Mesendoderm (in vitro differentiated cells): ENCODE measurements around the gene IMMT.

ENCODE experiments used
- DNase-seq: peaks from one replicate; pipeline ENCODE4 v3.0.0; 2013
- H2AK5ac ChIP-seq: 2 replicates; pipeline ENCODE4 v1.6.1; 2013; ENCODE audit warnings: low read length, inconsistent platforms
- H2BK120ac ChIP-seq: 2 replicates; pipeline ENCODE4 v1.6.1; 2013; ENCODE audit warnings: low read depth, mild to moderate bottlenecking, low read length, moderate library complexity, mixed read lengths
- H2BK15ac ChIP-seq: replicated peaks from 2 replicates; pipeline ENCODE4 v1.6.1; 2013; ENCODE audit warnings: low read depth, mild to moderate bottlenecking, moderate library complexity
- H2BK5ac ChIP-seq: 2 replicates; pipeline ENCODE4 v1.6.1; 2013; ENCODE audit warnings: low read length, inconsistent platforms
- H3K18ac ChIP-seq: 2 replicates; pipeline ENCODE4 v1.6.1; 2013; ENCODE audit warnings: mild to moderate bottlenecking, low read length, mixed read lengths
- H3K23ac ChIP-seq: one replicate; pipeline ENCODE4 v1.6.1; 2013; ENCODE audit warnings: low read length
- H3K27ac ChIP-seq: 2 replicates; pipeline ENCODE4 v1.5.1; 2013; ENCODE audit warnings: low read depth, mild to moderate bottlenecking, inconsistent platforms, low read length, moderate library complexity
- H3K27me3 ChIP-seq: 2 replicates; pipeline ENCODE4 v1.6.1; 2013; ENCODE audit warnings: low read length, control low read depth, mild to moderate bottlenecking, inconsistent platforms; ENCODE audit not compliant: insufficient read depth, poor library complexity
- H3K36me3 ChIP-seq: 2 replicates; pipeline ENCODE4 v1.6.1; 2013; ENCODE audit warnings: low read length, inconsistent platforms; ENCODE audit not compliant: control insufficient read depth, insufficient read depth
- H3K4ac ChIP-seq: one replicate; pipeline ENCODE4 v1.6.1; 2013; ENCODE audit warnings: low read depth, mild to moderate bottlenecking, low read length, moderate library complexity
- H3K4me1 ChIP-seq: 2 replicates; pipeline ENCODE4 v1.6.1; 2013; ENCODE audit warnings: low read depth, low read length, inconsistent platforms; ENCODE audit not compliant: control insufficient read depth
- H3K4me2 ChIP-seq: 2 replicates; pipeline ENCODE4 v1.6.1; 2013; ENCODE audit warnings: low read length
- H3K4me3 ChIP-seq: 2 replicates; pipeline ENCODE4 v1.5.1; 2013; ENCODE audit warnings: mild to moderate bottlenecking, low read length
- H3K56ac ChIP-seq: one replicate; pipeline ENCODE4 v1.6.1; 2013; ENCODE audit warnings: low read length
- H3K79me1 ChIP-seq: 2 replicates; pipeline ENCODE4 v1.6.1; 2013; ENCODE audit warnings: low read length, inconsistent platforms
- H3K79me2 ChIP-seq: 2 replicates; pipeline ENCODE4 v1.6.1; 2013; ENCODE audit warnings: mild to moderate bottlenecking, low read length; ENCODE audit not compliant: control insufficient read depth, insufficient read depth
- H3K9ac ChIP-seq: 2 replicates; pipeline ENCODE4 v1.6.1; 2013; ENCODE audit warnings: low read length, inconsistent platforms
- H4K5ac ChIP-seq: one replicate; pipeline ENCODE4 v1.6.1; 2013; ENCODE audit warnings: low read length
- H4K8ac ChIP-seq: one replicate; pipeline ENCODE4 v1.6.1; 2013; ENCODE audit warnings: low read depth, mild to moderate bottlenecking, control low read depth, low read length, moderate library complexity
- WGBS: extraction: QIAGEN DNeasy Blood & Tissue Kit; methylation state at CpG from one replicate; pipeline ENCODE4 v1.1.7; 2013; ENCODE audit warnings: low lambda C conversion rate, missing lambda C conversion rate; ENCODE audit not compliant: insufficient coverage; ENCODE audit errors: extremely low coverage; 5-methylcytosine and 5-hydroxymethylcytosine counted together

Gene IMMT

GRCh38 chr2:86234563-86235131 lies 39.4 kb upstream of the IMMT start:
- Histone ChIP-seq H3K4ac (no peak overlapping the region), H3K27me3 (no peaks in the 10 kb centered on the region), H3K4me2 (no peak overlapping the region), H4K8ac (no peak overlapping the region), H3K56ac (no peak overlapping the region), H2BK120ac (no peak overlapping the region), H3K4me3 (no peak overlapping the region), H3K9ac (no peak overlapping the region), H3K4me1 (no peaks in the 10 kb centered on the region), H3K79me2 (no peaks in the 10 kb centered on the region), H3K18ac (no peak overlapping the region), H4K5ac (no peak overlapping the region), H3K23ac (no peak overlapping the region), H2BK5ac (no peak overlapping the region), H3K79me1 (no peaks in the 10 kb centered on the region), H2AK5ac (no peak overlapping the region), H3K36me3 (no peaks in the 10 kb centered on the region), H2BK15ac (no peak overlapping the region), H3K27ac (no peak overlapping the region)
- no peak for DNase-seq
- no CpG with 5 or more reads among the region's 3 CpGs for WGBS

- no peak for DNase-seq
- Histone ChIP-seq H3K18ac (no peak overlapping the region), H3K27ac (no peak overlapping the region), H2BK120ac (no peak overlapping the region), H4K5ac (no peak overlapping the region), H2BK15ac (no peak overlapping the region), H3K79me1 (no peaks in the 10 kb centered on the region), H2AK5ac (no peak overlapping the region), H3K56ac (no peak overlapping the region), H3K79me2 (no peaks in the 10 kb centered on the region), H3K4me3 (no peak overlapping the region), H3K27me3 (no peaks in the 10 kb centered on the region), H4K8ac (no peak overlapping the region), H3K36me3 (no peaks in the 10 kb centered on the region), H3K23ac (no peak overlapping the region), H2BK5ac (no peak overlapping the region), H3K4me2 (no peak overlapping the region), H3K4me1 (no peaks in the 10 kb centered on the region), H3K4ac (no peak overlapping the region), H3K9ac (no peak overlapping the region)
- WGBS, result no CpG with 5 or more reads among the region's 4 CpGs
Measured at GRCh38 chr2:86233436-86233835, 38.2 kb upstream of the IMMT start.

GRCh38 chr2:86232910-86233309 lies 37.6 kb upstream of the IMMT start:
- Histone ChIP-seq H2BK5ac (no peak overlapping the region), H3K18ac (no peak overlapping the region), H3K56ac (no peak overlapping the region), H3K9ac (no peak overlapping the region), H3K79me2 (no peaks in the 10 kb centered on the region), H2AK5ac (no peak overlapping the region), H3K4me1 (no peaks in the 10 kb centered on the region), H2BK120ac (no peak overlapping the region), H4K5ac (no peak overlapping the region), H3K4me3 (no peak overlapping the region), H3K36me3 (no peaks in the 10 kb centered on the region), H3K27me3 (no peaks in the 10 kb centered on the region), H3K23ac (no peak overlapping the region), H4K8ac (no peak overlapping the region), H3K4me2 (no peak overlapping the region), H3K4ac (no peak overlapping the region), H2BK15ac (no peak overlapping the region), H3K27ac (no peak overlapping the region), H3K79me1 (no peaks in the 10 kb centered on the region)
- no CpG with 5 or more reads among the region's 6 CpGs for WGBS
- DNase-seq, result no peak

GRCh38 chr2:86232373-86232784 lies 37.1 kb upstream of the IMMT start:
- no peak overlapping the region for H3K4me3 ChIP-seq
- H3K36me3 ChIP-seq, result no peaks in the 10 kb centered on the region
- H4K5ac ChIP-seq, result no peak overlapping the region
- no peak overlapping the region for H3K23ac ChIP-seq
- H2AK5ac ChIP-seq, result no peak overlapping the region
- H3K27ac ChIP-seq, result no peak overlapping the region
- no CpG with 5 or more reads among the region's 15 CpGs for WGBS
- no peak overlapping the region for H3K18ac ChIP-seq
- no peak overlapping the region for H3K4me2 ChIP-seq
- H2BK5ac ChIP-seq, result no peak overlapping the region
- no peaks in the 10 kb centered on the region for H3K79me1 ChIP-seq
- DNase-seq, result no peak
- no peaks in the 10 kb centered on the region for H3K4me1 ChIP-seq
- H2BK120ac ChIP-seq, result no peak overlapping the region
- H3K4ac ChIP-seq, result no peak overlapping the region
- H3K9ac ChIP-seq, result no peak overlapping the region
- no peaks in the 10 kb centered on the region for H3K79me2 ChIP-seq
- H3K56ac ChIP-seq, result no peak overlapping the region
- no peak overlapping the region for H4K8ac ChIP-seq
- no peak overlapping the region for H2BK15ac ChIP-seq
- H3K27me3 ChIP-seq, result no peaks in the 10 kb centered on the region

- Histone ChIP-seq H2BK120ac (no peak overlapping the region), H3K18ac (no peak overlapping the region), H3K9ac (no peak overlapping the region)
Measured at GRCh38 chr2:86231680-86232372, 36.6 kb upstream of the IMMT start.

GRCh38 chr2:86230961-86231360 lies 35.7 kb upstream of the IMMT start:
- Histone ChIP-seq H3K27me3 (no peaks in the 10 kb centered on the region), H4K8ac (no peak overlapping the region), H2BK15ac (no peak overlapping the region), H3K4me2 (no peak overlapping the region), H3K27ac (no peak overlapping the region), H2BK5ac (no peak overlapping the region), H3K4me3 (no peak overlapping the region), H2AK5ac (no peak overlapping the region), H4K5ac (no peak overlapping the region), H2BK120ac (no peak overlapping the region), H3K4me1 (no peaks in the 10 kb centered on the region), H3K9ac (no peak overlapping the region), H3K36me3 (no peaks in the 10 kb centered on the region), H3K79me2 (no peaks in the 10 kb centered on the region), H3K79me1 (no peaks in the 10 kb centered on the region), H3K4ac (no peak overlapping the region), H3K18ac (no peak overlapping the region), H3K56ac (no peak overlapping the region), H3K23ac (no peak overlapping the region)
- no CpG with 5 or more reads among the region's 5 CpGs for WGBS
- DNase-seq, result no peak

More at GRCh38 chr2:86231680-86232372, 36.6 kb upstream of the IMMT start:
- no peak overlapping the region for H2AK5ac ChIP-seq
- H3K56ac ChIP-seq, result no peak overlapping the region
- H3K36me3 ChIP-seq, result no peaks in the 10 kb centered on the region
- H3K23ac ChIP-seq, result no peak overlapping the region
- H3K79me2 ChIP-seq, result no peaks in the 10 kb centered on the region
- no peaks in the 10 kb centered on the region for H3K79me1 ChIP-seq
- H3K4me2 ChIP-seq, result no peak overlapping the region
- H4K5ac ChIP-seq, result no peak overlapping the region
- WGBS, result no CpG with 5 or more reads among the region's 13 CpGs
- H3K4me1 ChIP-seq, result no peaks in the 10 kb centered on the region
- H3K27me3 ChIP-seq, result no peaks in the 10 kb centered on the region
- no peak overlapping the region for H4K8ac ChIP-seq
- H3K4ac ChIP-seq, result no peak overlapping the region
- no peak overlapping the region for H2BK15ac ChIP-seq
- no peak overlapping the region for H3K4me3 ChIP-seq
- no peak for DNase-seq
- H3K27ac ChIP-seq, result no peak overlapping the region
- no peak overlapping the region for H2BK5ac ChIP-seq
